GM12874 (cell line): ENCODE results near the gene RASSF1.

Experiments
- TF ChIP-seq, protein P1 (sequence below): IDR thresholded peaks from 2 replicates; pipeline ENCODE4 v1.5.1; 2011; ENCODE audit warnings: low read depth, mild to moderate bottlenecking, control low read depth, low read length, moderate library complexity; ENCODE audit not compliant: insufficient read depth

Gene RASSF1, protein sequence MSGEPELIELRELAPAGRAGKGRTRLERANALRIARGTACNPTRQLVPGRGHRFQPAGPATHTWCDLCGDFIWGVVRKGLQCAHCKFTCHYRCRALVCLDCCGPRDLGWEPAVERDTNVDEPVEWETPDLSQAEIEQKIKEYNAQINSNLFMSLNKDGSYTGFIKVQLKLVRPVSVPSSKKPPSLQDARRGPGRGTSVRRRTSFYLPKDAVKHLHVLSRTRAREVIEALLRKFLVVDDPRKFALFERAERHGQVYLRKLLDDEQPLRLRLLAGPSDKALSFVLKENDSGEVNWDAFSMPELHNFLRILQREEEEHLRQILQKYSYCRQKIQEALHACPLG

GRCh38 chr3:50340448-50341329 lies at the start of gene RASSF1:
Gene RASSF1, minus strand, starts transcription at chr3:50340836. Its CDS starts 31 bp downstream, at chr3:50340805.
- TF ChIP-seq, protein P1, sequence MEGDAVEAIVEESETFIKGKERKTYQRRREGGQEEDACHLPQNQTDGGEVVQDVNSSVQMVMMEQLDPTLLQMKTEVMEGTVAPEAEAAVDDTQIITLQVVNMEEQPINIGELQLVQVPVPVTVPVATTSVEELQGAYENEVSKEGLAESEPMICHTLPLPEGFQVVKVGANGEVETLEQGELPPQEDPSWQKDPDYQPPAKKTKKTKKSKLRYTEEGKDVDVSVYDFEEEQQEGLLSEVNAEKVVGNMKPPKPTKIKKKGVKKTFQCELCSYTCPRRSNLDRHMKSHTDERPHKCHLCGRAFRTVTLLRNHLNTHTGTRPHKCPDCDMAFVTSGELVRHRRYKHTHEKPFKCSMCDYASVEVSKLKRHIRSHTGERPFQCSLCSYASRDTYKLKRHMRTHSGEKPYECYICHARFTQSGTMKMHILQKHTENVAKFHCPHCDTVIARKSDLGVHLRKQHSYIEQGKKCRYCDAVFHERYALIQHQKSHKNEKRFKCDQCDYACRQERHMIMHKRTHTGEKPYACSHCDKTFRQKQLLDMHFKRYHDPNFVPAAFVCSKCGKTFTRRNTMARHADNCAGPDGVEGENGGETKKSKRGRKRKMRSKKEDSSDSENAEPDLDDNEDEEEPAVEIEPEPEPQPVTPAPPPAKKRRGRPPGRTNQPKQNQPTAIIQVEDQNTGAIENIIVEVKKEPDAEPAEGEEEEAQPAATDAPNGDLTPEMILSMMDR = no peak

DNA sequence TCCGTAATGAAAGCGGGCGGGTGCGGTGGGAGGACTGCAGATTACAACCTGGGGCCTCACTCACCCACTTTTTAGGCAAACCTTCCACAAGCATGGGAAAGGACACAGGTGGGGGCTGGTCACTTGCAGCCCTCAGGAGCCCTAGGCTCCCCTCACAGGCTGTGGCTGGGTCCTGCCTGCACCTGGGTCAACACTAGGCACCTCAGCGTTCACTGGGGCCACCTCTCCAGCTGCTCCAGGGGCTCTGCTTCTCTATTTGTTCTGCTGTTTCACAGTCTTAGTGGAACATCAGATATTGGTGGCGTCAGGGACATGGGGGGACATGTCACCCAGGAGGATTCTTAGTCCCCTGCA lies 48.8 kb upstream of the RASSF1 start:
- TF ChIP-seq, protein P1 = no peak

DNA sequence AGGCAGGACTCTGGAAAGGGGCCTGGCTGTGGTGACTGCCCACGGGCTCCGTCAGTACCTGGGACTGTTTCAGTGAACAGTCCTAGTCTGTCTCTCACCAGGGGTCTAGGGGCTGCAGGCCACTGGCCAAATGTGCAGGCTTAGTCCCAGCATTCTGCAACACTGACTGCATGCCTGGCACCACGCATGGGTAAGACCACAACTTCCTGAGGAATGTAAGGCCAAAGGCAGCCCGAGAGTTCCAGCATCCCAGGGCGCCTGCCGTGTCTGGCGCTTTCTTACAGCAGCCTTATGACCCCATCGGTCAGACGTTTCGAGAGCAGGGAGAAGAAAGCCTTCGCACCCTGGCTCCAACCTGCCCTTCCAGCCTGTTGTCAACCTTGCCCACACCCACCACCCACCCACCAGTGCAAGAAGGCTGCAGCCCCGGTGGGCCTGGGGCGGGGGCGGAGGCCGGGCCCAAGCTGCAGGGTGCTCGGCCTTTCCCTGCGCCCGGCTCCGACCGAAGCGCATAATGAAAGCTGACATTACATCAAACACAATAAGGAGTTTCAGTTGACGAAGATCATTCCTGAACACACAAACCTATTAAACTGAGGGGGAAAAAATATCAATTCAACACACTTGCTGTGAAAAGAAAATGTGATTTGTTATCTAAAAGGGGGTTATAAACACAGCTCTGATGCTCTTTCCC lies 48.2 kb upstream of the RASSF1 start:
- TF ChIP-seq, protein P1 = no peak

GRCh38 chr3:50388016-50388719 lies 47.5 kb upstream of the RASSF1 start:
- TF ChIP-seq, protein P1 = peak; percentile 47

GRCh38 chr3:50385754-50386153 lies 45.1 kb upstream of the RASSF1 start:
- TF ChIP-seq, protein P1 = no peak

- TF ChIP-seq, protein P1 = no peak
Observed at GRCh38 chr3:50383750-50384149, 43.1 kb upstream of the RASSF1 start.
